GM04504 (cell line): ENCODE data around the gene MAPK13.
"Not testable (repeated sequence)": the region's sequence is repeated elsewhere in the genome, so short reads cannot be mapped to it uniquely, and the experiment has no call there.

ENCODE experiments used
- DNase-seq: peaks from one replicate; pipeline ENCODE4 v3.0.0-alpha.2; 2012; ENCODE audit warnings: low read depth

MAPK13 gene

GRCh38 chr6:36127462-36128016 lies 2.8 kb upstream of the MAPK13 start:
- DNase-seq: peak; percentile 75

GRCh38 chr6:36128073-36128472 lies 2.2 kb upstream of the MAPK13 start:
- no peak for DNase-seq

- no peak for DNase-seq
Measured at GRCh38 chr6:36128793-36129192, 1.5 kb upstream of the MAPK13 start.

GRCh38 chr6:36129334-36129733 lies 979 bp upstream of the MAPK13 start:
- DNase-seq: not testable (repeated sequence)

GRCh38 chr6:36130667-36131510 lies 576 bp downstream of the MAPK13 start:
- no peak for DNase-seq

GRCh38 chr6:36131511-36132245 lies 1.4 kb downstream of the MAPK13 start:
- no peak for DNase-seq

- DNase-seq: no peak
Measured at GRCh38 chr6:36132246-36132895, 2.1 kb downstream of the MAPK13 start.

- no peak for DNase-seq
Measured at GRCh38 chr6:36133148-36133547, 2.8 kb downstream of the MAPK13 start.

GRCh38 chr6:36133912-36134311 lies 3.6 kb downstream of the MAPK13 start:
- DNase-seq: no peak

GRCh38 chr6:36135053-36135731 lies 4.9 kb downstream of the MAPK13 start:
- DNase-seq: no peak

- no peak for DNase-seq
Measured at GRCh38 chr6:36136034-36136433, 5.7 kb downstream of the MAPK13 start.

- DNase-seq: no peak
Measured at GRCh38 chr6:36136551-36136950, 6.2 kb downstream of the MAPK13 start.

- no peak for DNase-seq
Measured at GRCh38 chr6:36138667-36139066, 8.4 kb downstream of the MAPK13 start.

GRCh38 chr6:36139431-36139830 lies 9.1 kb downstream of the MAPK13 start:
- no peak for DNase-seq

GRCh38 chr6:36139991-36140710 lies 9.8 kb downstream of the MAPK13 start:
- DNase-seq: no peak

GRCh38 chr6:36141091-36141490 lies 10.8 kb downstream of the MAPK13 start:
- DNase-seq: no peak

GRCh38 chr6:36141961-36142360 lies 11.6 kb downstream of the MAPK13 start:
- DNase-seq: no peak

- no peak for DNase-seq
Measured at GRCh38 chr6:36142971-36143838, 12.9 kb downstream of the MAPK13 start.

GRCh38 chr6:36145495-36145894 lies 15.2 kb downstream of the MAPK13 start:
- no peak for DNase-seq

- no peak for DNase-seq
Measured at GRCh38 chr6:36147294-36147693, 17.0 kb downstream of the MAPK13 start.
